ENCODE data around the gene NAA20. TPM values are rescaled to one million over a fixed set of nuclear protein-coding genes. Genes with fewer than 3 reads are reported as not detected.

NAA20 gene
- total and polyA plus RNA-seq, 2 of the 13 experiments (the other 11 are each of a cell fraction or from before 2014, with no cell fraction given), result 81.9 to 82.8 TPM

GRCh38 chr20:20052074-20052970 is 35.2 kb downstream of the NAA20 start, which contains the start of the genes CFAP61 and CRNKL1 (continued):
- TF ChIP-seq ZNF737 (CRISPR knock-in tag; IDR thresholded peaks at IDR 0.05; ENCODE audit: borderline replicate concordance) (peak; percentile 68; the same call in 1 of the 2 replicates), E2F2 (CRISPR knock-in tag; IDR thresholded peaks at IDR 0.05; ENCODE audit: borderline replicate concordance) (peak; percentile 82), NR2F2 (IDR thresholded peaks at IDR 0.05; ENCODE audit: borderline replicate concordance, low read depth) (peak; percentile 72; the same call in 1 of the 2 replicates), NFKBIZ (CRISPR knock-in tag; IDR thresholded peaks at IDR 0.05) (peak; percentile 46; the same call in 1 of the 2 replicates), KAT8 (CRISPR knock-in tag; IDR thresholded peaks at IDR 0.05) (peak; percentile 99), SPEN (CRISPR knock-in tag; IDR thresholded peaks at IDR 0.05; ENCODE audit: low read depth) (peak; percentile 92), FUBP1 (CRISPR knock-in tag; IDR thresholded peaks at IDR 0.05; ENCODE audit: borderline replicate concordance) (no peak), KAT7 (CRISPR knock-in tag; IDR thresholded peaks at IDR 0.05; ENCODE audit: borderline replicate concordance) (peak; percentile 99), ATAD3A (CRISPR knock-in tag; IDR thresholded peaks at IDR 0.05) (no peak; the same call in 1 of the 2 replicates), KLF13 (CRISPR knock-in tag; IDR thresholded peaks at IDR 0.05) (peak; percentile 81; the same call in 1 of the 2 replicates), ZNF788 (CRISPR knock-in tag; IDR thresholded peaks at IDR 0.05; ENCODE audit: borderline replicate concordance) (peak; percentile 95; the same call in 1 of the 2 replicates), RFXANK (CRISPR knock-in tag; IDR thresholded peaks at IDR 0.05) (0 out of 2 replicates have a peak, but pooled peaks have one; percentile 57), KMT2A (CRISPR knock-in tag; IDR thresholded peaks at IDR 0.05) (peak; percentile 99), MLLT10 (CRISPR knock-in tag; IDR thresholded peaks at IDR 0.05) (no peak), CENPX (CRISPR knock-in tag; IDR thresholded peaks at IDR 0.05) (no peak), MXI1 (IDR thresholded peaks at IDR 0.05; ENCODE audit: borderline replicate concordance, low read depth, low read length) (peak; percentile 100), CC2D1A (CRISPR knock-in tag; IDR thresholded peaks at IDR 0.05) (no peak; the same call in 1 of the 2 replicates), ZNF3 (CRISPR knock-in tag; IDR thresholded peaks at IDR 0.05) (0 out of 2 replicates have a peak, but pooled peaks have one; percentile 37), TFAP4 (IDR thresholded peaks at IDR 0.05; ENCODE audit: borderline replicate concordance, low read depth) (peak; percentile 52; the same call in 1 of the 2 replicates), MYNN (CRISPR knock-in tag; IDR thresholded peaks at IDR 0.05; ENCODE audit: low read depth) (no peak), ZNF280D (CRISPR knock-in tag; IDR thresholded peaks at IDR 0.05) (peak; percentile 95), ZNF782 (CRISPR knock-in tag; IDR thresholded peaks at IDR 0.05; ENCODE audit: borderline replicate concordance) (peak; percentile 54; the same call in 1 of the 2 replicates), MXD4 (CRISPR knock-in tag; IDR thresholded peaks at IDR 0.05) (peak; percentile 100)
